Right atrium auricular region (tissue), 2 donors: ENCODE results near the gene RHOA. TPM values are rescaled to one million over a fixed set of nuclear protein-coding genes. Genes with fewer than 3 reads are reported as not detected.

ENCODE experiments used
- DNase-seq: peaks from one replicate; pipeline ENCODE4 v3.0.0-alpha.2; 2019; ENCODE audit warnings: low spot score
- H3K27ac ChIP-seq, 2 donors: fragments of 200-600 bp; sonication (generic); 1 replicate in 1 of 2; 2 replicates in 1 of 2; pipeline ENCODE4 v1.5.1; 2016 to 2019
- H3K27me3 ChIP-seq, 2 donors: fragments of 200-600 bp; sonication (generic); one replicate each; pipeline versions ENCODE4 v1.5.1 to v1.6.0; 2017 to 2019
- H3K36me3 ChIP-seq: fragments of 200-600 bp; sonication (generic); one replicate; pipeline ENCODE4 v1.5.1; 2016
- H3K4me1 ChIP-seq, 2 donors: fragments of 200-600 bp; sonication (generic); one replicate each; pipeline versions ENCODE4 v1.5.1 to v1.6.0; 2017 to 2019
- H3K4me3 ChIP-seq, 2 donors: fragments of 200-600 bp; sonication (generic); 1 replicate in 1 of 2; 2 replicates in 1 of 2; pipeline ENCODE4 v1.5.1; 2017 to 2019; ENCODE audit warnings: mild to moderate bottlenecking in 1 of 2, moderate library complexity in 1 of 2
- H3K9me3 ChIP-seq, 2 donors: fragments of 200-600 bp; sonication (generic); one replicate each; pipeline ENCODE4 v1.5.1; 2019
- total RNA-seq, 2 donors: library from RNA; depleted of rRNA; stranded (reverse); fragments of >200 nt; gene quantifications; one replicate each; pipeline ENCODE4 v1.1.0, GENCODE V29; 2016
- TF ChIP-seq, protein P1 (sequence below), 2 donors: fragments of 200-600 bp; sonication (generic); IDR thresholded peaks; one replicate each; pipeline ENCODE4 v1.5.1; 2019; ENCODE audit warnings: antibody characterized with exemption in 2 of 2

RHOA gene
- total RNA-seq, 2 donors from 2014 or later = 292 to 304 TPM

- no peaks in the 10 kb centered on the region for H3K9me3 ChIP-seq
- H3K4me3 ChIP-seq = no peak overlapping the region
- peaks cover 0 to 15% of the 10 kb centered on the region in 2 donors for H3K4me1 ChIP-seq
- H3K36me3 ChIP-seq = no peaks in the 10 kb centered on the region
- DNase-seq = no peak
- no peak overlapping the region for H3K27ac ChIP-seq
- no peaks in the 10 kb centered on the region for H3K27me3 ChIP-seq
- TF ChIP-seq, protein P1, sequence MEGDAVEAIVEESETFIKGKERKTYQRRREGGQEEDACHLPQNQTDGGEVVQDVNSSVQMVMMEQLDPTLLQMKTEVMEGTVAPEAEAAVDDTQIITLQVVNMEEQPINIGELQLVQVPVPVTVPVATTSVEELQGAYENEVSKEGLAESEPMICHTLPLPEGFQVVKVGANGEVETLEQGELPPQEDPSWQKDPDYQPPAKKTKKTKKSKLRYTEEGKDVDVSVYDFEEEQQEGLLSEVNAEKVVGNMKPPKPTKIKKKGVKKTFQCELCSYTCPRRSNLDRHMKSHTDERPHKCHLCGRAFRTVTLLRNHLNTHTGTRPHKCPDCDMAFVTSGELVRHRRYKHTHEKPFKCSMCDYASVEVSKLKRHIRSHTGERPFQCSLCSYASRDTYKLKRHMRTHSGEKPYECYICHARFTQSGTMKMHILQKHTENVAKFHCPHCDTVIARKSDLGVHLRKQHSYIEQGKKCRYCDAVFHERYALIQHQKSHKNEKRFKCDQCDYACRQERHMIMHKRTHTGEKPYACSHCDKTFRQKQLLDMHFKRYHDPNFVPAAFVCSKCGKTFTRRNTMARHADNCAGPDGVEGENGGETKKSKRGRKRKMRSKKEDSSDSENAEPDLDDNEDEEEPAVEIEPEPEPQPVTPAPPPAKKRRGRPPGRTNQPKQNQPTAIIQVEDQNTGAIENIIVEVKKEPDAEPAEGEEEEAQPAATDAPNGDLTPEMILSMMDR (IDR thresholded peaks at IDR 0.05) = peak in 1 of 2 donors; percentile 65
Measured at GRCh38 chr3:49454458-49454857, 42.7 kb upstream of the RHOA start.

DNA sequence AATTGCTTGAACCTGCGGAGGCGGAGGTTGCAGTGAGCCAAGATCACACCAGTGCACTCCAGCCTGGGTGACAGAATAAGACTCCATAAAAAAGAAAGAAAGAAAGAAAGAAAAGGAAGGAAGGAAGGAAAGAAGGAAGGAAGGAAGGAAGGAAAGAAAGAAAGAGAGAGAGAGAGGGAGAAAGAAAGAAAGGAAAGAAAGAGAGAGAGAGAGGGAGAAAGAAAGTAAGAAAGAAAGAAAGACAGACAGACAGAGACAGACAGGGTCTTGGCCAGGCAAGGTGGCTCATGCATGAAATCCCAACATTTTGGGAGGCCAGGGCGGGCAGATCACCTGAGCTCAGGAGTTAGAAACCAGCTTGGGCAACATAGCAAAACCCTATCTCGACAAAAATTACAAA, 41.8 kb upstream of the RHOA start:
- Histone ChIP-seq H3K4me1 (peaks cover 0 to 15% of the 10 kb centered on the region in 2 donors), H3K36me3 (no peaks in the 10 kb centered on the region), H3K9me3 (no peaks in the 10 kb centered on the region), H3K4me3 (no peak overlapping the region), H3K27ac (no peak overlapping the region), H3K27me3 (no peaks in the 10 kb centered on the region)
- no peak for DNase-seq
- TF ChIP-seq, protein P1 (IDR thresholded peaks at IDR 0.05) = no peak

DNA sequence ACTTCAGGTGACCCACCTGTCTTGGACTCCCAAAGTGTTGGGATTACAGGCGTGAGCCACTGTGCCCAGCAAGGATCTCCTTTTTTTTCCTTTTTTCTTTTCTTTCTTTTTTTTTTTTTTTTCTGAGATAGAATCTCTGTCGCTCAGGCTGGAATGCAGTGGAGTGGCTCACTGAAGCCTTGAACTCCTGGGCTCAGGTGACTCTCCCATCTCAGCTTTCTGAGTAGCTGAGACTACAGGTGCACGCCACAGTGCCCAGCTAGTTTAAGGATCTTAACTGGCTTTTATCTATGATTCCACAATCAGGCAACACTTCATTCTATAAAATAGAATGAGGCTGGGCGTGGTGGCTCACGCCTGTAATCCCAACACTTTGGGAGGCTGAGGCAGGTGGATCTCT, 33.6 kb upstream of the RHOA start:
- Histone ChIP-seq H3K4me3 (no peak overlapping the region), H3K9me3 (no peaks in the 10 kb centered on the region), H3K27ac (no peak overlapping the region), H3K4me1 (peaks cover 0 to 11% of the 10 kb centered on the region in 2 donors), H3K36me3 (no peaks in the 10 kb centered on the region), H3K27me3 (no peaks in the 10 kb centered on the region)
- TF ChIP-seq, protein P1 (IDR thresholded peaks at IDR 0.05) = no peak
- DNase-seq = no peak

GRCh38 chr3:49434731-49435130, 23.0 kb upstream of the RHOA start:
- Histone ChIP-seq H3K9me3 (no peaks in the 10 kb centered on the region), H3K4me1 (peaks cover 0 to 4% of the 10 kb centered on the region in 2 donors), H3K36me3 (no peaks in the 10 kb centered on the region), H3K4me3 (no peak overlapping the region), H3K27ac (no peak overlapping the region), H3K27me3 (no peaks in the 10 kb centered on the region)
- DNase-seq = no peak
- TF ChIP-seq, protein P1 (IDR thresholded peaks at IDR 0.05) = no peak

DNA sequence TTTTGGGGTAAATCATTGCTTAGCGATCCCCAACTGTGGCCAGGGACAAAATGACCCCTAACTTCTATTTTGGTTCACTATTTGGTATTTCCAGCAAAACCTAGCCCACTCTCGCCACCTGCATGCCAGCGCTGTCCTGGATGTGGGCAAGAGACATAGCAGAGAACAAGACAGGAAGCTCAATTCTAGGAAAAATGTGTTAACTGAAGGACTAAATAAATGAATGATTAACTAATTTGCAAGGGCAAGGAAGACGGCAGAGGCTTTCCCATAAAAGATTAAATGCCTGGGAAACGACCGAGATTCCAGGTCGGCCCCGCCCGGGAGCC, 16.9 kb upstream of the RHOA start:
- Histone ChIP-seq H3K27me3 (no peaks in the 10 kb centered on the region), H3K9me3 (no peaks in the 10 kb centered on the region), H3K27ac (peak overlapping the region; percentile 92 to 95), H3K36me3 (peaks cover 22% of the 10 kb centered on the region), H3K4me1 (peaks cover 0 to 14% of the 10 kb centered on the region in 2 donors), H3K4me3 (peak overlapping the region; percentile 69 to 72)
- TF ChIP-seq, protein P1 (IDR thresholded peaks at IDR 0.05) = no peak
- no peak for DNase-seq

- peaks cover 22% of the 10 kb centered on the region for H3K36me3 ChIP-seq
- no peaks in the 10 kb centered on the region for H3K9me3 ChIP-seq
- no peak overlapping the region for H3K4me3 ChIP-seq
- no peak overlapping the region for H3K27ac ChIP-seq
- no peak for DNase-seq
- H3K27me3 ChIP-seq = no peaks in the 10 kb centered on the region
- peaks cover 0 to 20% of the 10 kb centered on the region in 2 donors for H3K4me1 ChIP-seq
- TF ChIP-seq, protein P1 (IDR thresholded peaks at IDR 0.05) = no peak
Measured at GRCh38 chr3:49427586-49427985, 15.8 kb upstream of the RHOA start.
